IMR-90 (cell line): ENCODE measurements around the gene EPC2. TPM values are rescaled to one million over a fixed set of nuclear protein-coding genes. Genes with fewer than 3 reads are reported as not detected.

Source experiments
- ATAC-seq: fragments of 200-7000 bp; cut with Tn5 transposase; 2 replicates; pipeline ENCODE4 v1.9.1; 2020; ENCODE audit warnings: low read depth, mild to moderate bottlenecking, moderate library complexity
- BruUV-seq: library from RNA; stranded (reverse); fragments of 400-500 nt; replicated peaks from 2 replicates; lab custom pipeline; 2021; lab: Mats Ljungman, UMichigan
- CTCF ChIA-PET: fragments of 300-600 bp; formaldehyde crosslinking; extraction: SDS; loops from one replicate; lab custom pipeline; 2021; ENCODE audit warnings: antibody characterized with exemption; lab: Yijun Ruan, JAX
- POLR2A ChIA-PET: fragments of 300-600 bp; sonication (Branson Sonifier 250); formaldehyde crosslinking; loops from one replicate; lab custom pipeline; 2022; ENCODE audit warnings: antibody characterized with exemption; ENCODE audit not compliant: unreplicated experiment; lab: Charles Lee
- DNase-seq: peaks from one replicate; pipeline ENCODE4 v3.0.0; 2013
- H2AFZ ChIP-seq: replicated peaks from 2 replicates; pipeline ENCODE3; 2013; ENCODE audit warnings: low read length, mild to moderate bottlenecking; ENCODE audit not compliant: poor library complexity
- H2AK5ac ChIP-seq: 2 replicates; pipeline ENCODE4 v1.6.1; 2013; ENCODE audit warnings: low read depth, low read length, inconsistent platforms
- H2AK9ac ChIP-seq: replicated peaks from 2 replicates; pipeline ENCODE3; 2013; ENCODE audit warnings: mild to moderate bottlenecking, low read depth, low read length, moderate library complexity; ENCODE audit not compliant: poor library complexity
- H2BK120ac ChIP-seq: 2 replicates; pipeline ENCODE4 v1.6.1; 2013; ENCODE audit warnings: low read depth, low read length, inconsistent platforms
- H2BK15ac ChIP-seq: 3 replicates; pipeline ENCODE4 v1.6.1; 2013; ENCODE audit warnings: low read depth, low read length, inconsistent platforms
- H2BK20ac ChIP-seq: 2 replicates; pipeline ENCODE4 v1.6.1; 2013; ENCODE audit warnings: low read depth, mild to moderate bottlenecking, inconsistent platforms, low read length, moderate library complexity
- H2BK5ac ChIP-seq: 2 replicates; pipeline ENCODE4 v1.6.1; 2013; ENCODE audit warnings: mild to moderate bottlenecking, low read depth, low read length, inconsistent platforms; ENCODE audit not compliant: poor library complexity, severe bottlenecking
- H3K14ac ChIP-seq: replicated peaks from 2 replicates; pipeline ENCODE4 v1.6.1; 2013; ENCODE audit warnings: low read depth, low read length, inconsistent platforms
- H3K18ac ChIP-seq: 2 replicates; pipeline ENCODE4 v1.6.1; 2013; ENCODE audit warnings: low read depth, low read length, control low read depth
- H3K23ac ChIP-seq: 2 replicates; pipeline ENCODE4 v1.6.1; 2013; ENCODE audit warnings: low read depth, low read length, inconsistent platforms
- H3K27ac ChIP-seq: 2 replicates; pipeline ENCODE4 v1.5.1; 2013; ENCODE audit warnings: mild to moderate bottlenecking, control low read depth, low read length; ENCODE audit not compliant: insufficient read depth
- H3K27me3 ChIP-seq: 2 replicates; pipeline ENCODE4 v1.6.1; 2013; ENCODE audit warnings: low read length; ENCODE audit not compliant: control insufficient read depth, insufficient read depth
- H3K36me3 ChIP-seq: 2 replicates; pipeline ENCODE4 v1.6.1; 2013; ENCODE audit warnings: low read length, mixed read lengths; ENCODE audit not compliant: control insufficient read depth, insufficient read depth
- H3K4ac ChIP-seq: 2 replicates; pipeline ENCODE4 v1.6.1; 2013; ENCODE audit warnings: low read depth, low read length, inconsistent platforms
- H3K4me1 ChIP-seq: 2 replicates; pipeline ENCODE4 v1.6.1; 2013; ENCODE audit warnings: low read length, mixed read lengths; ENCODE audit not compliant: control insufficient read depth, insufficient read depth
- H3K4me2 ChIP-seq: 2 replicates; pipeline ENCODE4 v1.6.1; 2013; ENCODE audit warnings: low read depth, mild to moderate bottlenecking, control low read depth, low read length, moderate library complexity
- H3K4me3 ChIP-seq: 2 replicates; pipeline ENCODE4 v1.5.1; 2013; ENCODE audit warnings: low read depth, mild to moderate bottlenecking, control low read depth, low read length, moderate library complexity; ENCODE audit not compliant: insufficient read depth
- H3K56ac ChIP-seq: 2 replicates; pipeline ENCODE4 v1.6.1; 2013; ENCODE audit warnings: low read length, inconsistent platforms; ENCODE audit not compliant: insufficient read depth; ENCODE audit errors: extremely low read depth
- H3K79me1 ChIP-seq, 2 experiments: 2 replicates each; pipeline ENCODE4 v1.6.1; 2013; ENCODE audit warnings: low read length in 2 of 2, inconsistent platforms in 1 of 2, low read depth in 1 of 2
- H3K9ac ChIP-seq: 2 replicates; pipeline ENCODE4 v1.6.1; 2013; ENCODE audit warnings: low read depth, low read length, control low read depth
- H3K9me1 ChIP-seq: 2 replicates; pipeline ENCODE4 v1.6.1; 2013; ENCODE audit warnings: low read length, inconsistent platforms; ENCODE audit not compliant: insufficient read depth
- H3K9me3 ChIP-seq: 2 replicates; pipeline ENCODE4 v1.6.1; 2013; ENCODE audit warnings: low read length; ENCODE audit not compliant: control insufficient read depth, insufficient read depth
- H4K20me1 ChIP-seq: 2 replicates; pipeline ENCODE4 v1.6.1; 2013; ENCODE audit warnings: low read length, inconsistent platforms; ENCODE audit not compliant: insufficient read depth
- H4K5ac ChIP-seq: 2 replicates; pipeline ENCODE4 v1.6.1; 2013; ENCODE audit warnings: mild to moderate bottlenecking, low read depth, low read length, control low read depth
- H4K8ac ChIP-seq, 2 experiments: 2 replicates each; pipeline ENCODE4 v1.6.1; 2013; ENCODE audit warnings: low read depth in 2 of 2, low read length in 2 of 2, control low read depth in 1 of 2, inconsistent platforms in 1 of 2
- H4K91ac ChIP-seq: 2 replicates; pipeline ENCODE4 v1.6.1; 2013; ENCODE audit warnings: low read depth, low read length, inconsistent platforms; ENCODE audit not compliant: insufficient read depth
- BHLHE40 ChIP-seq: fragments of 150-350 bp; IDR thresholded peaks from 2 replicates; pipeline ENCODE4 v1.6.1; 2016; ENCODE audit warnings: mild to moderate bottlenecking, low read depth, low read length
- CEBPB ChIP-seq: IDR thresholded peaks from 2 replicates; pipeline ENCODE4 v1.6.1; 2012; ENCODE audit warnings: low read depth, low read length, improper control_type of control experiment
- CHD1 ChIP-seq: IDR thresholded peaks from 2 replicates; pipeline ENCODE4 v1.6.1; 2012; ENCODE audit warnings: low read depth, low read length, improper control_type of control experiment
- CTCF ChIP-seq: conservative IDR thresholded peaks from 2 replicates; pipeline ENCODE4 v1.5.1; 2012; ENCODE audit warnings: mild to moderate bottlenecking, low read depth, low read length, improper control_type of control experiment
- FOS ChIP-seq: fragments of 150-350 bp; IDR thresholded peaks from 2 replicates; pipeline ENCODE4 v1.6.1; 2016; ENCODE audit warnings: low read depth, low read length
- MAFK ChIP-seq: IDR thresholded peaks from 2 replicates; pipeline ENCODE4 v1.6.1; 2012; ENCODE audit warnings: low read depth, low read length, improper control_type of control experiment
- MAZ ChIP-seq: IDR thresholded peaks from 2 replicates; pipeline ENCODE4 v1.6.1; 2012; ENCODE audit warnings: low read depth, mild to moderate bottlenecking, low read length, improper control_type of control experiment, moderate library complexity, borderline replicate concordance
- MXI1 ChIP-seq: IDR thresholded peaks from 2 replicates; pipeline ENCODE4 v1.6.1; 2012; ENCODE audit warnings: low read depth, mild to moderate bottlenecking, low read length, moderate library complexity, borderline replicate concordance
- NFE2L2 ChIP-seq: fragments of 150-350 bp; IDR thresholded peaks from 2 replicates; pipeline ENCODE4 v1.6.1; 2016; ENCODE audit warnings: low read depth, mild to moderate bottlenecking, low read length
- POLR2A ChIP-seq: IDR thresholded peaks from 2 replicates; pipeline ENCODE4 v1.6.1; 2012; ENCODE audit warnings: mild to moderate bottlenecking, low read depth, low read length
- RAD21 ChIP-seq: IDR thresholded peaks from 2 replicates; pipeline ENCODE4 v1.6.1; 2012; ENCODE audit warnings: low read length, improper control_type of control experiment
- RCOR1 ChIP-seq: IDR thresholded peaks from 2 replicates; pipeline ENCODE4 v1.6.1; 2012; ENCODE audit warnings: mild to moderate bottlenecking, low read length, improper control_type of control experiment; ENCODE audit not compliant: insufficient replicate concordance
- RFX5 ChIP-seq: IDR thresholded peaks from 2 replicates; pipeline ENCODE4 v1.8.0; 2012; ENCODE audit warnings: low read depth, mild to moderate bottlenecking, low read length, moderate library complexity
- SMC3 ChIP-seq: fragments of 150-350 bp; IDR thresholded peaks from 2 replicates; pipeline ENCODE4 v1.6.1; 2016; ENCODE audit warnings: low read depth, mild to moderate bottlenecking, antibody characterized with exemption, low read length, moderate library complexity
- dilution Hi-C: fragments of 300-500 bp; cut with HindIII; formaldehyde crosslinking; loops from one replicate; pipeline ENCODE4 v1.14.3; 2018; ENCODE audit warnings: low sequenced_read_pairs; ENCODE audit not compliant: unreplicated experiment
- in situ Hi-C: fragments of 300-500 bp; cut with MboI; formaldehyde crosslinking; loops from 3 replicates; pipeline ENCODE4 v1.14.3; 2019; ENCODE audit warnings: low sequenced_read_pairs, inconsistent platforms, mixed read lengths
- intact Hi-C: fragments of 100-400 bp; cut with micrococcal nuclease; formaldehyde crosslinking; loops from 2 replicates; pipeline ENCODE4 v1.10.0; 2022
- polyA plus RNA-seq, 3 experiments: library from polyadenylated mRNA; depleted of rRNA; stranded (reverse); fragments of >200 nt; gene quantifications; 2 replicates each; pipeline ENCODE4 v1.2.3, GENCODE V29; 2012; ENCODE audit warnings: low replicate concordance in 1 of 3
- total RNA-seq: library from RNA; depleted of rRNA; stranded (reverse); fragments of >200 nt; gene quantifications from 2 replicates; pipeline ENCODE4 v1.2.3, GENCODE V29; 2012
- TF ChIP-seq, protein P1 (sequence below): fragments of 150-350 bp; IDR thresholded peaks from 2 replicates; pipeline ENCODE4 v1.6.1; 2016; ENCODE audit warnings: low read depth, mild to moderate bottlenecking, low read length, moderate library complexity, borderline replicate concordance
- TF ChIP-seq, protein P2 (sequence below): fragments of 150-350 bp; IDR thresholded peaks from 2 replicates; pipeline ENCODE4 v1.6.1; 2017; ENCODE audit warnings: mild to moderate bottlenecking, antibody characterized with exemption, low read length, low read depth

The EPC2 gene
- total and polyA plus RNA-seq, 2 of the 4 experiments (the other 2 are of a cell fraction): 10.6 to 22.6 TPM

- ChIA-PET POLR2A (interaction anchor here (0.6 kb wide), 1 partner anchor 13 kb away, joined by 3 read pairs; no protein-coding TSS in a partner anchor), CTCF (no interaction called here)
- Histone ChIP-seq H3K4ac (no peak overlapping the region), H4K20me1 (peaks cover 59% of the 10 kb centered on the region), H2BK5ac (no peak overlapping the region), H3K27ac (no peak overlapping the region), H2AFZ (no peak overlapping the region), H2AK5ac (no peak overlapping the region), H4K5ac (no peak overlapping the region), H2AK9ac (no peak overlapping the region), H3K23ac (no peak overlapping the region), H3K9ac (no peak overlapping the region), H2BK15ac (no peak overlapping the region), H2BK20ac (no peak overlapping the region), H3K36me3 (no peaks in the 10 kb centered on the region), H3K14ac (no peak overlapping the region), H3K4me1 (peaks cover 8% of the 10 kb centered on the region), H3K79me1 (peaks cover 20 to 47% of the 10 kb centered on the region in 2 experiments), H3K9me1 (peaks cover 8% of the 10 kb centered on the region), H3K27me3 (no peaks in the 10 kb centered on the region), H3K4me2 (no peak overlapping the region), H2BK120ac (no peak overlapping the region), H3K18ac (no peak overlapping the region), H3K4me3 (no peak overlapping the region), H3K56ac (no peak overlapping the region), H3K9me3 (no peaks in the 10 kb centered on the region), H4K8ac (no peak overlapping the region), H4K91ac (no peak overlapping the region)
- in situ Hi-C loops (loop anchor here (25.0 kb wide), 1 partner anchor 901 kb away; no protein-coding TSS in a partner anchor), dilution Hi-C loops (no loop called here), intact Hi-C loops (no loop called here)
- TF ChIP-seq RAD21 (no peak), MXI1 (no peak), POLR2A (no peak), FOS (no peak), CTCF (no peak), RFX5 (no peak), MAFK (no peak), MAZ (no peak), NFE2L2 (no peak), SMC3 (no peak), CHD1 (no peak), CEBPB (no peak), BHLHE40 (no peak), RCOR1 (no peak)
- TF ChIP-seq, protein P1, sequence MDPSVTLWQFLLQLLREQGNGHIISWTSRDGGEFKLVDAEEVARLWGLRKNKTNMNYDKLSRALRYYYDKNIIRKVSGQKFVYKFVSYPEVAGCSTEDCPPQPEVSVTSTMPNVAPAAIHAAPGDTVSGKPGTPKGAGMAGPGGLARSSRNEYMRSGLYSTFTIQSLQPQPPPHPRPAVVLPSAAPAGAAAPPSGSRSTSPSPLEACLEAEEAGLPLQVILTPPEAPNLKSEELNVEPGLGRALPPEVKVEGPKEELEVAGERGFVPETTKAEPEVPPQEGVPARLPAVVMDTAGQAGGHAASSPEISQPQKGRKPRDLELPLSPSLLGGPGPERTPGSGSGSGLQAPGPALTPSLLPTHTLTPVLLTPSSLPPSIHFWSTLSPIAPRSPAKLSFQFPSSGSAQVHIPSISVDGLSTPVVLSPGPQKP: no peak
- TF ChIP-seq, protein P2, sequence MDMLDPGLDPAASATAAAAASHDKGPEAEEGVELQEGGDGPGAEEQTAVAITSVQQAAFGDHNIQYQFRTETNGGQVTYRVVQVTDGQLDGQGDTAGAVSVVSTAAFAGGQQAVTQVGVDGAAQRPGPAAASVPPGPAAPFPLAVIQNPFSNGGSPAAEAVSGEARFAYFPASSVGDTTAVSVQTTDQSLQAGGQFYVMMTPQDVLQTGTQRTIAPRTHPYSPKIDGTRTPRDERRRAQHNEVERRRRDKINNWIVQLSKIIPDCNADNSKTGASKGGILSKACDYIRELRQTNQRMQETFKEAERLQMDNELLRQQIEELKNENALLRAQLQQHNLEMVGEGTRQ: no peak
- DNase-seq: peak; percentile 20
- ATAC-seq: 0 out of 2 replicates have a peak, but pooled peaks have one; percentile 28
- no TSS peak for BruUV-seq
Observed at GRCh38 chr2:148660999-148661398, 16.4 kb downstream of the EPC2 start.
